Psoas muscle (tissue), 8 donors: ENCODE measurements around the gene EBPL. TPM values are rescaled to one million over a fixed set of nuclear protein-coding genes. Genes with fewer than 3 reads are reported as not detected.

Source experiments
- ATAC-seq, 4 donors: fragments of 200-7000 bp; cut with Tn5 transposase; one replicate each; pipeline ENCODE4 v1.9.1; 2020; ENCODE audit warnings: moderate library complexity in 3 of 4, mild to moderate bottlenecking in 2 of 4
- DNase-seq, 2 donors: peaks; one replicate each; pipeline ENCODE4 v3.0.0-alpha.2; 2020
- H3K27ac ChIP-seq: fragments of 200-600 bp; one replicate; pipeline ENCODE4 v1.8.0; 2022
- H3K27me3 ChIP-seq, 3 donors: fragments of 200-600 bp in 1 of 3; one replicate each; pipeline versions ENCODE4 v1.6.1 to v1.8.0; 2013 to 2022; ENCODE audit warnings: low read length in 2 of 3, mild to moderate bottlenecking in 2 of 3, moderate library complexity in 1 of 3; ENCODE audit not compliant: insufficient read depth in 3 of 3
- H3K36me3 ChIP-seq, 2 donors: fragments of 200-600 bp in 1 of 2; one replicate each; pipeline versions ENCODE4 v1.6.1 to v1.8.0; 2013 to 2022; ENCODE audit warnings: low read depth in 1 of 2, mild to moderate bottlenecking in 1 of 2, moderate library complexity in 1 of 2; ENCODE audit not compliant: insufficient read depth in 1 of 2
- H3K4me1 ChIP-seq: fragments of 200-600 bp; one replicate; pipeline ENCODE4 v1.8.0; 2022
- H3K4me3 ChIP-seq: fragments of 200-600 bp; one replicate; pipeline ENCODE4 v1.8.0; 2022; ENCODE audit warnings: mild to moderate bottlenecking
- H3K9me3 ChIP-seq: fragments of 200-600 bp; one replicate; pipeline ENCODE4 v1.8.0; 2022
- WGBS, 3 donors: extraction: QIAGEN DNeasy Blood & Tissue Kit; methylation state at CpG; one replicate each; pipeline versions ENCODE4 v1.1.6 to v1.1.7; 2013; 5-methylcytosine and 5-hydroxymethylcytosine counted together
- intact Hi-C, 2 donors: fragments of 100-400 bp; cut with DNase I; formaldehyde crosslinking; loops; one replicate each; pipeline versions ENCODE4 v1.11.0 to v1.14.2; 2022
- polyA plus RNA-seq, 3 donors: library from polyadenylated mRNA; stranded (reverse); fragments of 200-250 nt; gene quantifications; one replicate each; pipeline ENCODE4 v1.2.3, GENCODE V29; 2013
- total RNA-seq, 4 donors: library from RNA; stranded (reverse); fragmentation: NEBNext Ultra II Directional in 2 of 4; extraction: Animal tissue kit (Norgen Biotek cat#: 25700) in 2 of 4; gene quantifications; one replicate each; pipeline versions ENCODE4 v1.2.1 to v1.2.4, GENCODE V29; 2021 to 2023
- TF ChIP-seq, protein P1 (sequence below): fragments of 200-600 bp; IDR thresholded peaks from one replicate; pipeline ENCODE4 v1.8.0; 2022; ENCODE audit warnings: antibody characterized with exemption
- donor health status: healthy with polysubstance abuse.
- donor health status: DM: no; HTN: no; CAD: no; lungs with moderate emphysema.
- donor health status: Bipolar disorder and iron deficiency.
- donor health status: healthy.
- donor health status: DM: yes; HTN: yes; CAD: no.
- donor health status: DM: no; HTN: no; CAD: no.
- donor health status: DM: no; HTN: no; CAD: no.
- donor health status: DM: yes; HTN: yes; CAD: no.

The EBPL gene
- total and polyA plus RNA-seq, 7 donors = 4.8 to 10.6 (median 7.3) TPM

- no peak within 1 kb of the TSS for H3K27ac ChIP-seq
- intact Hi-C loops = no loop called here
- 55 to 59% (median 57%) methylated on average over 17 of the region's 17 CpGs for WGBS, 3 donors
These were observed 63.2 kb downstream of the EBPL start, which contains the start of gene ARL11 for GRCh38 chr13:49627831-49628652. ARL11 (plus strand) TSS chr13:49628507; CDS start chr13:49630448, 1,941 bp downstream.

GRCh38 chr13:49625392-49626079 lies 65.8 kb downstream of the EBPL start:
- peak; percentile 53 to 68 for DNase-seq
- Histone ChIP-seq H3K27ac (no peak overlapping the region), H3K4me3 (no peak overlapping the region), H3K4me1 (no peaks in the 10 kb centered on the region), H3K36me3 (no peaks in the 10 kb centered on the region), H3K9me3 (no peaks in the 10 kb centered on the region), H3K27me3 (peaks cover 0 to 1% (median 0%) of the 10 kb centered on the region in 3 donors)
- TF ChIP-seq, protein P1, sequence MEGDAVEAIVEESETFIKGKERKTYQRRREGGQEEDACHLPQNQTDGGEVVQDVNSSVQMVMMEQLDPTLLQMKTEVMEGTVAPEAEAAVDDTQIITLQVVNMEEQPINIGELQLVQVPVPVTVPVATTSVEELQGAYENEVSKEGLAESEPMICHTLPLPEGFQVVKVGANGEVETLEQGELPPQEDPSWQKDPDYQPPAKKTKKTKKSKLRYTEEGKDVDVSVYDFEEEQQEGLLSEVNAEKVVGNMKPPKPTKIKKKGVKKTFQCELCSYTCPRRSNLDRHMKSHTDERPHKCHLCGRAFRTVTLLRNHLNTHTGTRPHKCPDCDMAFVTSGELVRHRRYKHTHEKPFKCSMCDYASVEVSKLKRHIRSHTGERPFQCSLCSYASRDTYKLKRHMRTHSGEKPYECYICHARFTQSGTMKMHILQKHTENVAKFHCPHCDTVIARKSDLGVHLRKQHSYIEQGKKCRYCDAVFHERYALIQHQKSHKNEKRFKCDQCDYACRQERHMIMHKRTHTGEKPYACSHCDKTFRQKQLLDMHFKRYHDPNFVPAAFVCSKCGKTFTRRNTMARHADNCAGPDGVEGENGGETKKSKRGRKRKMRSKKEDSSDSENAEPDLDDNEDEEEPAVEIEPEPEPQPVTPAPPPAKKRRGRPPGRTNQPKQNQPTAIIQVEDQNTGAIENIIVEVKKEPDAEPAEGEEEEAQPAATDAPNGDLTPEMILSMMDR = no peak
- intact Hi-C loops = no loop called here
- WGBS, 3 donors = 72 to 83% (median 74%) methylated on average over 12 of the region's 12 CpGs
- peak in 2 of 4 donors; percentile 28 to 40 for ATAC-seq

More at GRCh38 chr13:49627831-49628652, 63.2 kb downstream of the EBPL start, which contains the start of gene ARL11:
- H3K4me1 ChIP-seq = no peaks in the 10 kb centered on the region
- TF ChIP-seq, protein P1 = no peak
- peak within 1 kb of the TSS; percentile 25 for H3K4me3 ChIP-seq
- peak; percentile 59 to 75 for DNase-seq
- peak; percentile 23 to 38 (median 32) for ATAC-seq
- no peaks in the 10 kb centered on the region for H3K27me3 ChIP-seq
- no peaks in the 10 kb centered on the region for H3K36me3 ChIP-seq
- H3K9me3 ChIP-seq = no peaks in the 10 kb centered on the region

- peaks cover 0 to 1% (median 0%) of the 10 kb centered on the region in 3 donors for H3K27me3 ChIP-seq
- no peak for ATAC-seq
- no peaks in the 10 kb centered on the region for H3K36me3 ChIP-seq
- 87 to 91% (median 91%) methylated on average over 6 of the region's 6 CpGs for WGBS, 3 donors
- TF ChIP-seq, protein P1 = no peak
- H3K4me3 ChIP-seq = no peak overlapping the region
- intact Hi-C loops = no loop called here
- H3K4me1 ChIP-seq = no peaks in the 10 kb centered on the region
- DNase-seq = no peak
- H3K9me3 ChIP-seq = no peaks in the 10 kb centered on the region
- H3K27ac ChIP-seq = no peak overlapping the region
These were observed 67.1 kb downstream of the EBPL start for GRCh38 chr13:49624229-49624628.

GRCh38 chr13:49622174-49622946 lies 68.9 kb downstream of the EBPL start:
- DNase-seq (no peak), ATAC-seq (no peak)
- H3K4me3 ChIP-seq = no peak overlapping the region
- no peaks in the 10 kb centered on the region for H3K9me3 ChIP-seq
- intact Hi-C loops = no loop called here
- H3K27me3 ChIP-seq = peaks cover 0 to 1% (median 0%) of the 10 kb centered on the region in 3 donors
- WGBS, 3 donors = 67 to 75% (median 70%) methylated on average over 11 of the region's 11 CpGs
- TF ChIP-seq, protein P1 = no peak
- no peaks in the 10 kb centered on the region for H3K36me3 ChIP-seq
- H3K4me1 ChIP-seq = no peaks in the 10 kb centered on the region
- no peak overlapping the region for H3K27ac ChIP-seq
